ENCODE results near the gene PATJ. TPM values are rescaled to one million over a fixed set of nuclear protein-coding genes. Genes with fewer than 3 reads are reported as not detected.

PATJ gene
- total and polyA plus RNA-seq, 2 experiments from 2014 or later, result 10.8 to 18.7 TPM

DNA sequence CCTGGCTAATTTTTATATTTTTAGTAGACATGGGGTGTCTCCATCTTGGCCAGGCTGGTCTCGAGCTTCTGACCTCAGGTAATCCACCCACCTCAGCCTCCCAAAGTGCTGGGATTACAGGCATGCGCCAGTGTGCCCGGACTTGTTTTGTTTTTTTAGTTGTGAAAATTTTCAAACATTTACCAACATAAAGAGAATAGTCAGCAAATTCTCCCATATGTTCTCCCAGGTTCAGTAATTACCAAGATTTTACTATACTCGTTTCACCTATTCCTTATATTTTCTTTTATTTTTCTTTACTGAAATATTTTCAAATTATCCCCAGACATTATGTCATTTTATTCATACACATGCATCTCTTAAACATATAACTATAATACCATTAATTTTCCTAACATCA is 234.3 kb downstream of the PATJ start:
- Histone ChIP-seq H3K27ac (no peak overlapping the region), H3K27me3 (no peaks in the 10 kb centered on the region), H3K9me3 (ENCODE audit: low read depth) (no peaks in the 10 kb centered on the region), H3K36me3 (no peaks in the 10 kb centered on the region), H3K4me1 (ENCODE audit: low read depth) (no peaks in the 10 kb centered on the region), H3K4me3 (no peak overlapping the region)
- DNase-seq (ENCODE audit: low read depth in 1 of 2, low spot score in 1 of 2), result no peak
- TF ChIP-seq, protein P1, sequence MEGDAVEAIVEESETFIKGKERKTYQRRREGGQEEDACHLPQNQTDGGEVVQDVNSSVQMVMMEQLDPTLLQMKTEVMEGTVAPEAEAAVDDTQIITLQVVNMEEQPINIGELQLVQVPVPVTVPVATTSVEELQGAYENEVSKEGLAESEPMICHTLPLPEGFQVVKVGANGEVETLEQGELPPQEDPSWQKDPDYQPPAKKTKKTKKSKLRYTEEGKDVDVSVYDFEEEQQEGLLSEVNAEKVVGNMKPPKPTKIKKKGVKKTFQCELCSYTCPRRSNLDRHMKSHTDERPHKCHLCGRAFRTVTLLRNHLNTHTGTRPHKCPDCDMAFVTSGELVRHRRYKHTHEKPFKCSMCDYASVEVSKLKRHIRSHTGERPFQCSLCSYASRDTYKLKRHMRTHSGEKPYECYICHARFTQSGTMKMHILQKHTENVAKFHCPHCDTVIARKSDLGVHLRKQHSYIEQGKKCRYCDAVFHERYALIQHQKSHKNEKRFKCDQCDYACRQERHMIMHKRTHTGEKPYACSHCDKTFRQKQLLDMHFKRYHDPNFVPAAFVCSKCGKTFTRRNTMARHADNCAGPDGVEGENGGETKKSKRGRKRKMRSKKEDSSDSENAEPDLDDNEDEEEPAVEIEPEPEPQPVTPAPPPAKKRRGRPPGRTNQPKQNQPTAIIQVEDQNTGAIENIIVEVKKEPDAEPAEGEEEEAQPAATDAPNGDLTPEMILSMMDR (IDR thresholded peaks at IDR 0.05; ENCODE audit: low read depth, low read length), result no peak

DNA sequence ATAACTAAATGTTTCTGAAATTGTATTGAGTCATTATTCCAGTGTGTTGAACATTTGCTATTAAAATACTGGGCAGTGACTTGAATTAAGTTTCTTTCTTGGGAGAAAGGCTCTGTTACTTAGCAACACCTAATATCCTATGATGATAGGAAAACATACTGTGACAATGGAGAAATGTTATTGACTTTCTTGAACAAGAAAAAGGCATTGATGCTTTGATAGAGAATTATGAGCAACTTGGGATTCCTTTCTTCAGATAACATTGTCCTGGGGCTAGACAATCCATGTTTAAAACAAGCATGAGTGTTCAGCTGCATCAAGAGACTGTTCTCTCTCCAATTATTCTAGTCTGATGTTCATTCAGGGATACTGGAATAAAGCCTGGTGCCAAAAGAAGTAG is 236.5 kb downstream of the PATJ start:
- Histone ChIP-seq H3K4me3 (no peak overlapping the region), H3K27me3 (no peaks in the 10 kb centered on the region), H3K4me1 (ENCODE audit: low read depth) (peaks cover 8% of the 10 kb centered on the region), H3K9me3 (ENCODE audit: low read depth) (no peaks in the 10 kb centered on the region), H3K27ac (no peak overlapping the region), H3K36me3 (no peaks in the 10 kb centered on the region)
- DNase-seq (ENCODE audit: low read depth in 1 of 2, low spot score in 1 of 2), result no peak
- TF ChIP-seq, protein P1 (IDR thresholded peaks at IDR 0.05; ENCODE audit: low read depth, low read length), result no peak

DNA sequence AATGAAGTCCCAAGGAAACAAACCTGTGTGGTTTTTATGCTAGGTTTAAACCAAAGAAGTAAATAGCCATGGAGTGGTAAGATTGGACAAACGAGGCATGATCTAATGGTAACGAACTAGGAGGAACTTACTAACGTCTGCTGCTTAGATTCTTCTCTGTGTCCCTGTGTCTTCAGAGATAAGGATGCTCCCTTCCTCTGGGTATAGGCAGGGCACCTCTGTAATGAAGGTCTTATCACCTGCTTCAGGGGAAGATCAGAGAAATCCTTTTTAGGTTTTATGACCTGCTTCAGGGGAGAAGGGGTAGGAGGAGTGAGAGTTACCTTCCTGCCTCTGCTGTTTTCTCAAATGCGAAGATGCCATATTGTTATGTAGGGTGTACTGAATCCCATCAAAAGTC is 237.4 kb downstream of the PATJ start:
- H3K36me3 ChIP-seq, result no peaks in the 10 kb centered on the region
- H3K27me3 ChIP-seq, result no peaks in the 10 kb centered on the region
- no peaks in the 10 kb centered on the region for H3K9me3 ChIP-seq (ENCODE audit: low read depth)
- DNase-seq (ENCODE audit: low read depth in 1 of 2, low spot score in 1 of 2), result no peak
- TF ChIP-seq, protein P1 (IDR thresholded peaks at IDR 0.05; ENCODE audit: low read depth, low read length), result no peak
- no peak overlapping the region for H3K4me3 ChIP-seq
- H3K4me1 ChIP-seq (ENCODE audit: low read depth), result peaks cover 8% of the 10 kb centered on the region
- no peak overlapping the region for H3K27ac ChIP-seq

DNA sequence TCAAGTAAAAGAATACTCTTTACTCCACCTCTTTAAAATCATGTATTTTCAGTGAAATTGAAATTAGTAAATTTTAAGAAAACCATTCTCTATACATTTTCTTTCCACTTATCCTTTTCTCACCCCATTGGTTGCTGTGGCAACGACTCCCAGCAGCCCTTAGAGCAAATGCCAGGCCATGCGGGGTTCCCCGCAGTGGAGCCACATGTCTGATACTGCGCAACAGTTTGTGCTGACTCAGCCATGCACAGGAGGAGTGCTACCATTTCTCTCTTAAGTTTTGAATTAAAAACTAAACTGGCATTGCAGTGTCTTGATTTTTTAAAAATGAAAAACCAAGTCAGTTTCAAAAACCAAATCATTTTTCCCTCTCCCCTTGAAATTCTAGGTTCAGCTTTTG is 238.3 kb downstream of the PATJ start:
- no peak overlapping the region for H3K4me3 ChIP-seq
- TF ChIP-seq, protein P1 (IDR thresholded peaks at IDR 0.05; ENCODE audit: low read depth, low read length), result no peak
- H3K27ac ChIP-seq, result no peak overlapping the region
- H3K27me3 ChIP-seq, result no peaks in the 10 kb centered on the region
- no peaks in the 10 kb centered on the region for H3K9me3 ChIP-seq (ENCODE audit: low read depth)
- H3K36me3 ChIP-seq, result no peaks in the 10 kb centered on the region
- DNase-seq (ENCODE audit: low read depth in 1 of 2, low spot score in 1 of 2), result peak in 1 of 2 donors; percentile 67
- peaks cover 8% of the 10 kb centered on the region for H3K4me1 ChIP-seq (ENCODE audit: low read depth)

DNA sequence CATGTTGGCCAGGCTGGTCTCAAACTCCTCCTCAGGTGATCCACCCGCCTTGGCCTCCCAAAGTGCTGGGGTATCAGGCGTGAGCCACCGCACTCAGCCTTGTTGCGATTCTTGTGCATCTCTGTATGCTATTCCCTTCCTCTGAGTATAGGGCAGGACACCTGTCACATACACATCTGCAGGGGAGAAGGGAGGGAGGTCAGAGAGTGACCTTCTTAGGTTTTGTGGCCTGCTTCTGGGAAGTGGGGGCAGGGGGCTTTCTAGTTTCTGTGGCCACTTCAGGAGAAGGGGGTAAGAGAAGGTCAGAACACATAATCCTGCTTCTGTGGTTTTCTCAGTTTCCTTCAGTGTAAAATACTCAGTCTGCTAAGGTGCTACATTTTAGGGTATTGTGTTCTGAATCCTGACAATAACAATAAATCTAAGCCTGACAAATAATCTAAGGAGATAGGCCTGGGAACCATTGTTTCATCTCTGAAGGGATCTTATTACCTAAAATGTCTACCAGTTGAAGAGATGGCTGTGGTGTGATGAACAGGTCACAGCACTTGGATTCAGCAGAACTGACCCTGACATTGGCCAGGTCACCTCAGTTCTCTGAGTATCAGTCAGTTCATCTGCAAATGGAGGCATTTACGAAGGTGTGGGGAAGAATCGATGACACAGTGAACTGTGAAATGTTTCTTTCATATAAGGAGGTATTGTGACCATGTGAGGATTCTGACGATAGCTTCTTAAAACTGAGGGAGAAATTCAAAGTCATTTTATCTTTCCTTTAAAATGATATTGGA is 239.8 kb downstream of the PATJ start:
- Histone ChIP-seq H3K9me3 (ENCODE audit: low read depth) (no peaks in the 10 kb centered on the region), H3K4me1 (ENCODE audit: low read depth) (peaks cover 8% of the 10 kb centered on the region), H3K27ac (peak overlapping the region; percentile 59), H3K4me3 (no peak overlapping the region), H3K36me3 (no peaks in the 10 kb centered on the region), H3K27me3 (no peaks in the 10 kb centered on the region)
- TF ChIP-seq, protein P1 (IDR thresholded peaks at IDR 0.05; ENCODE audit: low read depth, low read length), result no peak
- DNase-seq (ENCODE audit: low read depth in 1 of 2, low spot score in 1 of 2), result peak in 1 of 2 donors; percentile 34
